Trophoblast cell (in vitro differentiated cells and primary cell): ENCODE results near the gene ARHGEF40.

Experiments
- DNase-seq, 2 donors: peaks; one replicate each; pipeline ENCODE4 v3.0.0-alpha.2; 2016
- H2AFZ ChIP-seq: 2 replicates; pipeline ENCODE4 v1.6.1; 2013; ENCODE audit warnings: low read length, moderate library complexity, mild to moderate bottlenecking; ENCODE audit not compliant: insufficient read depth, poor library complexity
- H2AK5ac ChIP-seq: 2 replicates; pipeline ENCODE4 v1.6.1; 2013; ENCODE audit warnings: mild to moderate bottlenecking, low read length
- H2BK120ac ChIP-seq: 2 replicates; pipeline ENCODE4 v1.6.1; 2013; ENCODE audit warnings: low read length, mild to moderate bottlenecking, moderate library complexity; ENCODE audit not compliant: insufficient read depth, poor library complexity
- H2BK12ac ChIP-seq: 2 replicates; pipeline ENCODE4 v1.6.1; 2013; ENCODE audit warnings: mild to moderate bottlenecking, low read length, moderate library complexity
- H2BK5ac ChIP-seq: 2 replicates; pipeline ENCODE4 v1.6.1; 2013; ENCODE audit warnings: low read length, low read depth, moderate library complexity, mild to moderate bottlenecking; ENCODE audit not compliant: poor library complexity
- H3K14ac ChIP-seq: 2 replicates; pipeline ENCODE4 v1.6.1; 2013; ENCODE audit warnings: mild to moderate bottlenecking, low read length
- H3K18ac ChIP-seq: 2 replicates; pipeline ENCODE4 v1.6.1; 2013; ENCODE audit warnings: mild to moderate bottlenecking, low read length
- H3K23ac ChIP-seq: 2 replicates; pipeline ENCODE4 v1.6.1; 2013; ENCODE audit warnings: low read length
- H3K27ac ChIP-seq: 2 replicates; pipeline ENCODE4 v1.5.1; 2013; ENCODE audit warnings: low read depth, mild to moderate bottlenecking, inconsistent platforms, low read length, moderate library complexity
- H3K27me3 ChIP-seq: 2 replicates; pipeline ENCODE4 v1.6.1; 2013; ENCODE audit warnings: inconsistent platforms, mild to moderate bottlenecking, low read length, moderate library complexity; ENCODE audit not compliant: insufficient read depth
- H3K36me3 ChIP-seq, 2 experiments: 1 replicate in 1 of 2; 2 replicates in 1 of 2; pipeline ENCODE4 v1.6.1; 2013; ENCODE audit warnings: low read length in 2 of 2, mild to moderate bottlenecking in 2 of 2, moderate library complexity in 1 of 2; ENCODE audit not compliant: insufficient read depth in 2 of 2, control insufficient read depth in 1 of 2
- H3K4ac ChIP-seq: 2 replicates; pipeline ENCODE4 v1.6.1; 2013; ENCODE audit warnings: low read depth, mild to moderate bottlenecking, low read length, moderate library complexity
- H3K4me1 ChIP-seq, 2 experiments: 1 replicate in 1 of 2; 2 replicates in 1 of 2; pipeline ENCODE4 v1.6.1; 2013; ENCODE audit warnings: low read length in 2 of 2, mild to moderate bottlenecking in 2 of 2, moderate library complexity in 1 of 2; ENCODE audit not compliant: insufficient read depth in 2 of 2, control insufficient read depth in 1 of 2
- H3K4me2 ChIP-seq: 2 replicates; pipeline ENCODE4 v1.6.1; 2013; ENCODE audit warnings: inconsistent platforms, mild to moderate bottlenecking, low read length, moderate library complexity
- H3K4me3 ChIP-seq: 2 replicates; pipeline ENCODE4 v1.5.1; 2013; ENCODE audit warnings: mild to moderate bottlenecking, low read depth, low read length, inconsistent platforms
- H3K79me1 ChIP-seq: one replicate; pipeline ENCODE4 v1.6.1; 2013; ENCODE audit warnings: low read length
- H3K79me2 ChIP-seq: 2 replicates; pipeline ENCODE4 v1.6.1; 2013; ENCODE audit warnings: low read length, mild to moderate bottlenecking; ENCODE audit not compliant: control insufficient read depth, insufficient read depth, poor library complexity
- H3K9ac ChIP-seq: 2 replicates; pipeline ENCODE4 v1.6.1; 2013; ENCODE audit warnings: mild to moderate bottlenecking, low read length
- H3K9me3 ChIP-seq: 2 replicates; pipeline ENCODE4 v1.6.1; 2013; ENCODE audit warnings: low read depth, mild to moderate bottlenecking, control low read depth, inconsistent platforms, low read length; ENCODE audit not compliant: insufficient read depth
- H4K12ac ChIP-seq: 2 replicates; pipeline ENCODE4 v1.6.1; 2013; ENCODE audit warnings: low read depth, mild to moderate bottlenecking, low read length, moderate library complexity
- H4K8ac ChIP-seq: 2 replicates; pipeline ENCODE4 v1.6.1; 2013; ENCODE audit warnings: low read depth, mild to moderate bottlenecking, low read length, moderate library complexity
- H4K91ac ChIP-seq: one replicate; pipeline ENCODE4 v1.6.1; 2013; ENCODE audit warnings: low read depth, mild to moderate bottlenecking, low read length, moderate library complexity
- WGBS: extraction: QIAGEN DNeasy Blood & Tissue Kit; methylation state at CpG from one replicate; pipeline ENCODE4 v1.1.7; 2013; ENCODE audit warnings: missing lambda C conversion rate; ENCODE audit not compliant: insufficient read length, insufficient coverage; ENCODE audit errors: extremely low coverage; 5-methylcytosine and 5-hydroxymethylcytosine counted together

The ARHGEF40 gene

GRCh38 chr14:21037156-21037555 lies 32.9 kb upstream of the ARHGEF40 start:
- Histone ChIP-seq H3K27me3 (no peaks in the 10 kb centered on the region), H3K18ac (no peak overlapping the region), H3K9me3 (no peaks in the 10 kb centered on the region), H3K14ac (no peak overlapping the region), H3K9ac (no peak overlapping the region), H3K23ac (no peak overlapping the region), H3K4me1 (peaks cover 6 to 7% of the 10 kb centered on the region in 2 experiments), H4K8ac (no peak overlapping the region), H2BK120ac (no peak overlapping the region), H2BK12ac (no peak overlapping the region), H3K4ac (no peak overlapping the region), H2AFZ (no peak overlapping the region), H2BK5ac (no peak overlapping the region), H3K79me1 (no peaks in the 10 kb centered on the region), H4K12ac (no peak overlapping the region), H2AK5ac (no peak overlapping the region), H3K4me3 (no peak overlapping the region), H3K79me2 (no peaks in the 10 kb centered on the region), H3K27ac (no peak overlapping the region), H3K36me3 (no peaks in the 10 kb centered on the region), H4K91ac (no peak overlapping the region), H3K4me2 (no peak overlapping the region)
- WGBS = no CpG with 5 or more reads among the region's 3 CpGs
- no peak for DNase-seq

GRCh38 chr14:21038441-21039422 lies 31.4 kb upstream of the ARHGEF40 start:
- no peak overlapping the region for H2BK120ac ChIP-seq
- WGBS = no CpG with 5 or more reads among the region's 10 CpGs
- H3K14ac ChIP-seq = no peak overlapping the region

GRCh38 chr14:21039585-21040369 lies 30.3 kb upstream of the ARHGEF40 start:
- Histone ChIP-seq H3K4ac (no peak overlapping the region), H3K9ac (no peak overlapping the region), H3K4me2 (no peak overlapping the region), H3K27ac (no peak overlapping the region), H3K79me1 (peaks cover 4% of the 10 kb centered on the region), H2BK12ac (no peak overlapping the region), H3K14ac (no peak overlapping the region), H2BK5ac (no peak overlapping the region), H4K91ac (no peak overlapping the region), H3K79me2 (no peaks in the 10 kb centered on the region), H4K8ac (no peak overlapping the region), H4K12ac (no peak overlapping the region), H3K23ac (no peak overlapping the region), H2AK5ac (no peak overlapping the region), H2AFZ (no peak overlapping the region), H3K18ac (no peak overlapping the region), H3K36me3 (no peaks in the 10 kb centered on the region), H2BK120ac (no peak overlapping the region), H3K4me3 (no peak overlapping the region), H3K4me1 (peaks cover 18 to 25% of the 10 kb centered on the region in 2 experiments), H3K27me3 (no peaks in the 10 kb centered on the region), H3K9me3 (no peaks in the 10 kb centered on the region)
- no CpG with 5 or more reads among the region's 8 CpGs for WGBS
- peak; percentile 7 to 59 for DNase-seq

More at GRCh38 chr14:21038441-21039422, 31.4 kb upstream of the ARHGEF40 start:
- Histone ChIP-seq H2AFZ (no peak overlapping the region), H3K9ac (no peak overlapping the region), H3K4me1 (peaks cover 13 to 16% of the 10 kb centered on the region in 2 experiments), H3K79me1 (peaks cover 4% of the 10 kb centered on the region), H3K9me3 (no peaks in the 10 kb centered on the region), H3K4ac (no peak overlapping the region), H4K12ac (no peak overlapping the region), H3K23ac (no peak overlapping the region), H2AK5ac (no peak overlapping the region), H2BK12ac (no peak overlapping the region), H3K4me3 (no peak overlapping the region), H4K8ac (peak overlapping the region; percentile 7), H4K91ac (no peak overlapping the region), H2BK5ac (no peak overlapping the region), H3K36me3 (no peaks in the 10 kb centered on the region), H3K4me2 (no peak overlapping the region), H3K27me3 (no peaks in the 10 kb centered on the region), H3K27ac (no peak overlapping the region), H3K79me2 (no peaks in the 10 kb centered on the region), H3K18ac (no peak overlapping the region)
- peak; percentile 34 to 77 for DNase-seq

GRCh38 chr14:21040370-21040925 lies 29.7 kb upstream of the ARHGEF40 start:
- H3K4me2 ChIP-seq = no peak overlapping the region
- H3K36me3 ChIP-seq = no peaks in the 10 kb centered on the region
- no peak overlapping the region for H3K9ac ChIP-seq
- no peak overlapping the region for H3K4ac ChIP-seq
- no peak overlapping the region for H2BK120ac ChIP-seq
- no CpG with 5 or more reads among the region's 8 CpGs for WGBS
- H2BK5ac ChIP-seq = no peak overlapping the region
- H3K4me3 ChIP-seq = no peak overlapping the region
- no peak overlapping the region for H4K91ac ChIP-seq
- no peaks in the 10 kb centered on the region for H3K9me3 ChIP-seq
- no peak overlapping the region for H4K8ac ChIP-seq
- H3K14ac ChIP-seq = no peak overlapping the region
- DNase-seq = peak; percentile 78 to 90
- H3K23ac ChIP-seq = no peak overlapping the region
- no peak overlapping the region for H4K12ac ChIP-seq
- H2AFZ ChIP-seq = no peak overlapping the region
- H2AK5ac ChIP-seq = no peak overlapping the region
- H3K27me3 ChIP-seq = no peaks in the 10 kb centered on the region
- no peaks in the 10 kb centered on the region for H3K79me2 ChIP-seq
- no peak overlapping the region for H3K27ac ChIP-seq
- H3K4me1 ChIP-seq = peaks cover 18 to 26% of the 10 kb centered on the region in 2 experiments
- no peak overlapping the region for H2BK12ac ChIP-seq
- H3K18ac ChIP-seq = no peak overlapping the region
- peaks cover 4% of the 10 kb centered on the region for H3K79me1 ChIP-seq
